CD4-positive, alpha-beta T cell treated with Interleukin-12 subunit alpha and Interleukin-12 subunit beta, for 1 hour (primary cell): ENCODE results near the gene ERO1B.

Experiments used
- DNase-seq: peaks from one replicate; pipeline ENCODE4 v3.0.0-alpha.2; 2020

ERO1B gene

DNA sequence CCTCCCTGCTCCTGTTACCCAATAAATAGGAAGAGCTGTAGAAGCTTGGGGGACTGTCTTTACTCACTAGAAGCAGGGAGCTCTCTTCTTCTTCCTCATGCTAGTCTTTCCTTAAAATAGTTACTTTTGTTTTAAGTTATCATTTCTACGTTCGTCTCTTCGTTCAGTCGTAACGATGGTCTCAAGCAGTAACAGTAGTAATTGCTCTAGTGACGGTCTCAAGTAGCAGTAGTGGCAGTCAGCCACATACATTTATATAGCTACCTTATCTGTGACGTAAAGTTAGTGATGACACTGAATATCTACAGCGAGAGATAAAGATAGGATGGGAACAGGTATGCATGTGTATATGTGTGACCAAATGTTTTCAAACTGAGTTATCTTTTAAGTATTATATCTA, 15.4 kb upstream of the ERO1B start:
- no peak for DNase-seq

GRCh38 chr1:236292425-236292824, 10.7 kb upstream of the ERO1B start:
- DNase-seq, result no peak

GRCh38 chr1:236289492-236290131, 7.9 kb upstream of the ERO1B start:
- DNase-seq, result no peak

GRCh38 chr1:236288620-236288976, 6.8 kb upstream of the ERO1B start:
- DNase-seq, result no peak

DNA sequence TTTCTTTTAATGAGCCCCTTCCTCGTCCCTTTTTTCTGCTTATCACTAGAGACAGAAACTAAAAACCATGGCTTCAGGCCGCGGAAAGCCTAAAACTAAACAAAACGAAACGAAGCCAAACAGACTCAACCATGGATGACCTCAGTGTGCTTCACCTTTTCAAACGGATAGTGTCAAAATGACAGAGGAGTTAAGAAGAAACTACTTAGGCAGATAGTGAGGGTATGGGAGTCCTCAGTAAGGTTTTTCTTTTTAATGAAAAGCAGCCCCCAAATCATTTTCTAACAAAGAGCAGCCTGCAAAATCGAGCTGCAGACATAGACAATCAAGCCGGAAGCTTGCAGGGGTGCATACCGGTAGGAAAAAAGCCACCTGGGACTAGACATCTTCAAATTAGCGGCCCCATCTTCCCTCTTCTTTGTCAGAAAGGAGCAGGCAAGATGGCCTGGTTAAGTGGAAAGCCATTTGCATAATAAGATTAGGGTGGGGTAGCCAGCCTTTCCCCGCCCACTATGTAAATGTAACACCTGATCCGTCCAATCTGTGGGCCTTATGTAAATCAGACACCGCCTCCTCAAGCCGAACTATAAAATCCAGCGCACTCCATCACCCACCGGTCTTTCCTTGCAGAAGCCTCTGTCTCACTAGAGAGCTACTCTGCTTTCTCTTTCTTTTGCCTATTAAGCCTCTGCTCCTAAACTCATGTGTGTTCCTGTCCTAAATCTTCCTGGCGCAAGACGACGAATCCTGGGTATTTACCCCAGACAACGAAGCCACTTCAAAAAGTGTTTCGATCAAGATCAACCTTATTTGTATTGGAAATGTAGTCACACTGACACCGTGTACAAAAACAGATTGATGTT, 6.2 kb upstream of the ERO1B start:
- DNase-seq, result no peak

GRCh38 chr1:236287356-236287755, 5.6 kb upstream of the ERO1B start:
- DNase-seq, result no peak

- DNase-seq, result no peak
Observed at GRCh38 chr1:236284291-236284721, 2.5 kb upstream of the ERO1B start.

GRCh38 chr1:236282719-236283118, 961 bp upstream of the ERO1B start:
- DNase-seq, result no peak

- no peak for DNase-seq
Observed at GRCh38 chr1:236282425-236282716, 613 bp upstream of the ERO1B start.

DNA sequence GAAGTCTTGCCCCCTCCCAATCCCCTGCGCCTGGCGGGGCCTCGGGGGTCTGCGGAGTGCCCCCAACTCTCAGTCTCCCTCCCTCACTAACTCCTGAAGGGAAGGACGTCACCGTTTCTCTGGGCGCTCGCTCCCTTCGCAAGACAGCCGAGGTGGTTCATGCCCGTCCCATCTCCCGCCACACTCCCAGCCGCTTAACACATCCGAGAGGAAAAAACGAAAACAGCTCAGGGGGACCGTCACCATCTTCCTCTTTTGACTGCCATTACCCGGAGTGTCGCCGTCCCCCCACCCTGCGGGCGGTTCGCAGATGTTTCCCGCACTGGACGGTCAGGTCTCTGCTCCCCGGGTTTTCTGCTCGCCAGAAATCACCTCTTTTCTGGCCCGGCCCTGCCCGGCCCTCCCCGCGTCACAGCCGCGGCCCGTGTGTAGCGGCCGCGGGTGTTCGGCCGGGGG, 532 bp downstream of the ERO1B start:
- DNase-seq, result peak; percentile 36

DNA sequence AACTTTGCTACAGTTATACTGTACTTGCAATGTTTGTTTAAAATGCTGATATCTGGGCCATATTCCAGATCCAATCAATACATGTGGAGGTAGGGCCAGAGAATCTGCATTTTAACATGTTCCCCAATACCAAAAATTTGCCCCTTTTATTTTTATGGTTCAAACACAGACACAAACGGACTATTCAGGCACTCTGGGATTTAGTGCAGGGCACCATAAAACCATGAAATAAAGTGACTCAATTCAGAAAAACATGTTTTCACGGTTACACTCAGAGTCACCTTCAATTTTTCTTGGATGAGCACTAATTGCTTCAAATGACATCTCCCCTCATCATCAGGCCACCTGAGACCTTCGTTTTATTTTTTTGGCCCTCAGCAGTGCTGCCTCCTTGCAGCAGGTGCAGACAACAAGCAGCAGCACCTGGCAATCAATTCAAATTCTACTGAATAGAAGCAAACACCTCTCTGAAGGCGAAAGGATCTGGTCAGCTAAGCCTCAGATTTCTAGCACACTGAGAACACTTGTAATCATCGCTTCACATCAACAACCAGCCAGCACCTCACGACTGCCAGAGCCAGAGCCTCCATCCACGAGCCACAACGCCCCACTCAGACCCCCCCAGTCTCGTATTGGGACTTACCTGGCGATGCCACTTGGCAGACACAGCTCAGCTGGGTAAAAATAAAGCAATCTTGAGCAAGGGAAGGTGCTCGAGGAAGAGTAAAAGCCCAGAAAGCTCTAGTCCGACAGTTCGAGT, 1.1 kb downstream of the ERO1B start:
- DNase-seq, result peak; percentile 29

GRCh38 chr1:236275586-236275985, 6.2 kb downstream of the ERO1B start:
- no peak for DNase-seq

- no peak for DNase-seq
Observed at GRCh38 chr1:236275061-236275460, 6.7 kb downstream of the ERO1B start.

DNA sequence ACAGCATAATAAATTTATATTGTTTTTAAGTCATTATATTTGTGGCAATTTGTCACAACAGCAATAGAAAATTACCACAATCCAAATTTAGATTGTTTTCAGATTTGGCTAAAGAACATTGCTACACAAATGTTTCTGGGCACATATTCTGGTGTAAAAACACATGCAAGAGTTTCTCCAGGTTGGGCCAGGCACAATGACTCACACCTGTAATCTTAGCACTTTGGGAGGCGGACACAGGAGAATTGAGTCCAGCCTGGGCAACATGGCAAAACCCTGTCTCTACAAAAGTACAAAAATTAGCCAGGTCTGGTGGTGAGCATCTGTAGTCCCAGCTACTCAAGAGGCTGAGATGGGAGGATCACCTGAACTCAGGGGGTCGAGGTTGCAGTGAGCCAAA, 8.4 kb downstream of the ERO1B start:
- DNase-seq, result no peak

GRCh38 chr1:236269439-236269838, 12.3 kb downstream of the ERO1B start:
- DNase-seq, result no peak

- no peak for DNase-seq
Observed at GRCh38 chr1:236261898-236262297, 19.9 kb downstream of the ERO1B start.

DNA sequence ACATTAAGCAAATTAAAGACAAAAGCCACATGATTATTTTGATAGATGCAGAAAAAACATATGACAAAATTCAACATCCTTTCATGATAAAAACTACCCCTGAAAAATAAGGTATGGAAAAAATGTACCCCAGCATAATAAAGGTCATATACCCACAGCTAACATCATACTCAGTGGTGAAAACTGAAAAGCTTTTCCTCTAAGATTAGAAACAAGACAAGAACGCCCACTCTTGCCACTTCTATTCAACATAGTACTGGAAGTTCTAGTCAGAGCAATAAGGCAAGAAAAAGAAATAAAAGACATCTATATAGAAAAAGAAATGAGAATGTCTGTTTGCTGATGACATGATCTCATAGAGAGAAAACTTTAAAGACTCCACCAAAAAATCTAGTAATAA, 20.7 kb downstream of the ERO1B start:
- no peak for DNase-seq

DNA sequence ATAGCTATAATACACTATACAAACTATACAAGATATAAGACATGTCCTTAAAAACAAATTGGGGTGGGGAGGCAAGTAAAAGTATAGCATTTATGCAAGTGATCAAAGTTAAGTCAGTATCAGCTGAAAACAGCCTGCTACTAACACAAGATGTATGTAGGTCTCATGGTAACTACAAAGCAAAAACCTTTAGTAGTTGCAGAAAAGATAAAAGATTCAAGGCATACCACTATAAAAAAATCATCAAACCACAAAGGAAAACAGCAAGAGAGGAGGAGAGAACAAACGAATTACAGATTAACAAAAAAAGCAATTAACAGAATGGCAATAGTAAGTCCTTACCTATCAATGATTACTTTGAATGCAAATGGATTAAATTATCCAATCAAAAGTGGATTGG, 22.7 kb downstream of the ERO1B start:
- no peak for DNase-seq

GRCh38 chr1:236258114-236258622, 23.6 kb downstream of the ERO1B start:
- DNase-seq, result no peak

GRCh38 chr1:236257216-236257615, 24.5 kb downstream of the ERO1B start:
- DNase-seq, result no peak

- no peak for DNase-seq
Observed at GRCh38 chr1:236253918-236254637, 27.7 kb downstream of the ERO1B start.

GRCh38 chr1:236253119-236253518, 28.6 kb downstream of the ERO1B start:
- DNase-seq, result no peak

DNA sequence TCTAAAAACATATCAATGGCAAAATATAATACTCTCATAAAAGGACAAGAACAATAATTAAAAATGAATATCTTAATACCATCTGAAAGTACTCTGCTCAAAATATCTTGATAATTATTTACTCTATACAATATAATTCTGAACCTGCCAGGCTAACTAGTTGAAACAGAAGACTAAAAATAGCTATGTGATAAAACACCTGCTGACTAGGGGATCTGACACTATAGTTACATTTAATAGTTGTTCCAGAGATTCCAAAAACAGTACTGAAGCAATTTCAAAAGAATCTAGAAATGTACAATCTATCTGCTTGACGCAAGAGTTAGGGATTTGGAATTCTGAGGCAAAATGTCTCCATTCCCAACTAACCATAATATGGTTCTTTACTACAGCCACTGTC, 30.2 kb downstream of the ERO1B start:
- no peak for DNase-seq
